ENCODE results near the gene DLK2. TPM values are rescaled to one million over a fixed set of nuclear protein-coding genes. Genes with fewer than 3 reads are reported as not detected.

The DLK2 gene
- total RNA-seq, 2 donors from 2014 or later: 13.5 to 46.1 TPM

DNA sequence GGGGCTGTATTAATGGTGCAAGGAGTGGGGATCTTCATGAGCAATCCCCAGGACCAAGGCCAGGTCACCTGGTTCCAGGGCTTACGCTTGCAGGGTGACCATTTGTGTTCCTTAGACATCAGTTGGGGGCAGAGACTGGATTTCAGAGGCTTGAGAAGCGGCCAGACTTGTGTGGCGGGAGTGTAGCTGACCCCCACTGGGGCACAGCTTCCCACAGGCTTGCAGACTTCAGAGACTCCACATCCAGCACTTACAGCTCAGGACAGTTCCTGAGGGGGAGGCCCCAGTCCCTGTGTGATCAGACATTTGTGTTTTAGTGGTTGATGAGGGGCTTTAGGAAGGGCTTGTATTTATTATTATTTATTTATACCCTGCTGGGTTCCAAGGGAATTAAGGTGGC, 37.3 kb upstream of the DLK2 start:
- 60% methylated on average over 3 of the region's 3 CpGs for WGBS
- Histone ChIP-seq H3K4me1 (replicated peaks) (peaks cover 26% of the 10 kb centered on the region), H3K36me3 (no peaks in the 10 kb centered on the region), H3K4me3 (no peak overlapping the region), H3K9me3 (no peaks in the 10 kb centered on the region), H3K27me3 (replicated peaks; ENCODE audit: insufficient read depth) (no peaks in the 10 kb centered on the region), H3K27ac (peak overlapping the region in 1 of 2 donors; percentile 44)
- intact Hi-C loops (cut with DNase I): loop anchor here (10.0 kb wide), 1 partner anchor 228 kb away; no protein-coding TSS in a partner anchor
- TF ChIP-seq POLR2A (IDR thresholded peaks at IDR 0.05) (no peak), POLR2AphosphoS5 (IDR thresholded peaks at IDR 0.05) (no peak), CTCF (IDR thresholded peaks at IDR 0.05) (no peak)
- DNase-seq (ENCODE audit: low spot score): no peak

GRCh38 chr6:43491750-43492661, 36.7 kb upstream of the DLK2 start:
- 14% methylated on average over 8 of the region's 10 CpGs for WGBS
- Histone ChIP-seq H3K9me3 (no peaks in the 10 kb centered on the region), H3K27me3 (replicated peaks; ENCODE audit: insufficient read depth) (no peaks in the 10 kb centered on the region), H3K27ac (peak overlapping the region in 1 of 2 donors; percentile 44), H3K4me1 (replicated peaks) (peaks cover 29% of the 10 kb centered on the region), H3K4me3 (no peak overlapping the region), H3K36me3 (no peaks in the 10 kb centered on the region)
- intact Hi-C loops (cut with DNase I): loop anchor here (10.0 kb wide), 1 partner anchor 227 kb away; no protein-coding TSS in a partner anchor
- DNase-seq (ENCODE audit: low spot score): peak; percentile 84
- TF ChIP-seq POLR2AphosphoS5 (IDR thresholded peaks at IDR 0.05): peak; percentile 71
- no peak for TF ChIP-seq CTCF (IDR thresholded peaks at IDR 0.05)
- no peak for TF ChIP-seq POLR2A (IDR thresholded peaks at IDR 0.05)

- no peak for DNase-seq (ENCODE audit: low spot score)
- Histone ChIP-seq H3K4me3 (no peak overlapping the region), H3K9me3 (no peaks in the 10 kb centered on the region), H3K27me3 (replicated peaks; ENCODE audit: insufficient read depth) (no peaks in the 10 kb centered on the region), H3K4me1 (replicated peaks) (peaks cover 19% of the 10 kb centered on the region), H3K36me3 (no peaks in the 10 kb centered on the region), H3K27ac (no peak overlapping the region)
- intact Hi-C loops (cut with DNase I): loop anchor here (10.0 kb wide), 1 partner anchor 226 kb away; no protein-coding TSS in a partner anchor
- no peak for TF ChIP-seq POLR2A (IDR thresholded peaks at IDR 0.05)
- no peak for TF ChIP-seq POLR2AphosphoS5 (IDR thresholded peaks at IDR 0.05)
- TF ChIP-seq CTCF (IDR thresholded peaks at IDR 0.05): no peak
- 73% methylated on average over 6 of the region's 6 CpGs for WGBS
These were observed 35.2 kb upstream of the DLK2 start for GRCh38 chr6:43490523-43490939.

DNA sequence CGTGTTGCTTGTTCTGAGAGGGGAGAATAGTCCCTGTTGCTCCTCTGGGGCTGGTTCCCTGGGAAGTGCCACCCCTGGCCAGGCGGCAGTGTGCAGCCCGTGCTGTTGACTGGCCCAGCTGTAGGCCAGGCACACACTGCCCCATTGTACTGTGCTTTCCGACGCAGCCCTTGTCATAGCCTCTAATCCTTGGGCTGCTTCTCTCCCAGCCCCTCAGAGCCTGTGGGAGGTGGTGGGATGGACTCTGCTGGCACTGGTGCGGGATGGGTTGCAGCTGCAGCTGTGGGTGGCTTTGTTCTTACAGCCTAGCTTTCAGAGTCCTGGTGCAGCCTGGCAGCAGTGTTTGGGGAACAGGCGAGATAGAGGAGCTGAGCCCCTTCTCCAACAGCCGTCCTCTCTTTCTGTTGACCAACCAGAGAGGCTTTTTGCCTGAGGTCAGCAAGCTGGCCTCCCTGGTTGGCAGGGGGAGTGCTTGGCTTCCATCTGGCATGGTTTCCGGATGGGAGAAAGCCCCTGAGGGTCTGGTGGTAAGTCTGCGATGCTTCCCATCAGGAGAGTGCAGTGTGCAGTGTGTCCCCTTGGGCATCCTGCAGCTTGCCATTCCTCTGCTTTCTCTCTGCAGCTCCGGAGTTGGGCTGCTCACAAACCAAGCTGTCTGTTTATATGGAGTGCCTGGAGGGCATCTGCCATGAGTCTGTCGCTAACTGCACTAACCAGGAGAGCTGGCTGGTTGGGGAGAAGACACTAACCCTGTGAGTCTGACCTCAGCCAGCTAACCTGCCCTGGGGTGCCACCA, 34.1 kb upstream of the DLK2 start:
- H3K4me1 ChIP-seq (replicated peaks): peaks cover 13% of the 10 kb centered on the region
- no peaks in the 10 kb centered on the region for H3K27me3 ChIP-seq (replicated peaks; ENCODE audit: insufficient read depth)
- H3K36me3 ChIP-seq: no peaks in the 10 kb centered on the region
- no peak overlapping the region for H3K4me3 ChIP-seq
- DNase-seq (ENCODE audit: low spot score): no peak
- no peak overlapping the region for H3K27ac ChIP-seq
- H3K9me3 ChIP-seq: no peaks in the 10 kb centered on the region
- 84% methylated on average over 12 of the region's 12 CpGs for WGBS
- intact Hi-C loops (cut with DNase I): loop anchor here (10.0 kb wide), 1 partner anchor 225 kb away; no protein-coding TSS in a partner anchor
- TF ChIP-seq POLR2AphosphoS5 (IDR thresholded peaks at IDR 0.05) (no peak), POLR2A (IDR thresholded peaks at IDR 0.05) (no peak), CTCF (IDR thresholded peaks at IDR 0.05) (no peak)
